ENCODE measurements around the gene ZNF500.
A peak's percentile ranks its signal among the peaks of the same experiment; 100 is the strongest.
"Not testable (repeated sequence)": the region's sequence is repeated elsewhere in the genome, so short reads cannot be mapped to it uniquely, and the experiment has no call there.

Gene ZNF500

GRCh38 chr16:4743226-4743878 is 23.6 kb downstream of the ZNF500 start:
- Histone ChIP-seq H3K4me3 (ENCODE audit: low read depth, low read length, poor library complexity, severe bottlenecking) (peak overlapping the region; percentile 35), H2AFZ (ENCODE audit: low read length) (no peak overlapping the region), H3K9ac (ENCODE audit: low read length) (peak overlapping the region; percentile 20; the same call in 1 of the 2 replicates), H3K27ac (ENCODE audit: low read depth, low read length, poor library complexity, severe bottlenecking) (no peak overlapping the region), H3K36me3 (ENCODE audit: insufficient read depth, low read length) (no peaks in the 10 kb centered on the region), H3K9me3 (ENCODE audit: low read length) (no peaks in the 10 kb centered on the region), H3K27me3 (ENCODE audit: insufficient read depth, low read length) (no peaks in the 10 kb centered on the region), H4K20me1 (ENCODE audit: insufficient read depth, low read length) (no peaks in the 10 kb centered on the region), H3K79me2 (ENCODE audit: insufficient read depth, low read length) (no peaks in the 10 kb centered on the region), H3K4me2 (ENCODE audit: low read length) (peak overlapping the region; percentile 53), H3K4me1 (ENCODE audit: insufficient read depth, low read length, severe bottlenecking) (peaks cover 17% of the 10 kb centered on the region), H3F3A (ENCODE audit: insufficient read depth, low read length) (no peaks in the 10 kb centered on the region), H3K9me2 (ENCODE audit: low read depth, low read length) (no peaks in the 10 kb centered on the region)
- no peak for TF ChIP-seq CTCF (IDR thresholded peaks at IDR 0.05; ENCODE audit: low read length)
- no peak for TF ChIP-seq EZH2 (IDR thresholded peaks at IDR 0.05; ENCODE audit: borderline replicate concordance, low read length)

DNA sequence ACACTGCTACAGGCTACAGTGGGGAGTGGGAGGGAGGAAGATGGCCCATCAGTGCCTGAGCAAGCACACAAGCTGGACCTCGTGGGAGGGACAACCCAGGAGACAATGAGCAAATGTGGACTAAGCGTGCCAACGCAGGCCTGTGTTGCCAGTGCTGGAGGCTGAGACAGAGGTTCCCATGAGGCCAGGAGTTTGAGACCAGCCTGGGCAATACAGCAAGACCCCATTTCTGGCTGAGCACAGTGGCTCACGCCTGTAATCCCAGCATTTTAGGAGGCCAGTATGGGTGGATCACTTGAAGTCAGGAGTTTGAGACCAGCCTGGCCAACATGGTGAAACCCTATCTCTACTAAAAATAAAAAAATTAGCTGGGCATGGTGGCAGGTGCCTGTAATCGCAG is 28.6 kb downstream of the ZNF500 start:
- not testable (repeated sequence) for H3K4me2 ChIP-seq (ENCODE audit: low read length); H3K27ac ChIP-seq (ENCODE audit: low read depth, low read length, poor library complexity, severe bottlenecking); H3K9ac ChIP-seq (ENCODE audit: low read length); H3K9me2 ChIP-seq (ENCODE audit: low read depth, low read length); H3F3A ChIP-seq (ENCODE audit: insufficient read depth, low read length); H3K4me3 ChIP-seq (ENCODE audit: low read depth, low read length, poor library complexity, severe bottlenecking); H2AFZ ChIP-seq (ENCODE audit: low read length); H3K79me2 ChIP-seq (ENCODE audit: insufficient read depth, low read length); H4K20me1 ChIP-seq (ENCODE audit: insufficient read depth, low read length); H3K27me3 ChIP-seq (ENCODE audit: insufficient read depth, low read length); H3K36me3 ChIP-seq (ENCODE audit: insufficient read depth, low read length); H3K9me3 ChIP-seq (ENCODE audit: low read length)
- peaks cover 18% of the 10 kb centered on the region for H3K4me1 ChIP-seq (ENCODE audit: insufficient read depth, low read length, severe bottlenecking)

GRCh38 chr16:4737545-4737944 is 29.4 kb downstream of the ZNF500 start:
- Histone ChIP-seq H3K9me3 (ENCODE audit: low read length) (no peaks in the 10 kb centered on the region), H3F3A (ENCODE audit: insufficient read depth, low read length) (no peaks in the 10 kb centered on the region), H3K4me1 (ENCODE audit: insufficient read depth, low read length, severe bottlenecking) (peaks cover 15% of the 10 kb centered on the region), H3K79me2 (ENCODE audit: insufficient read depth, low read length) (no peaks in the 10 kb centered on the region), H3K27ac (ENCODE audit: low read depth, low read length, poor library complexity, severe bottlenecking) (no peak overlapping the region), H3K36me3 (ENCODE audit: insufficient read depth, low read length) (no peaks in the 10 kb centered on the region), H3K4me2 (ENCODE audit: low read length) (no peak overlapping the region), H3K9ac (ENCODE audit: low read length) (no peak overlapping the region), H4K20me1 (ENCODE audit: insufficient read depth, low read length) (no peaks in the 10 kb centered on the region), H2AFZ (ENCODE audit: low read length) (no peak overlapping the region), H3K27me3 (ENCODE audit: insufficient read depth, low read length) (no peaks in the 10 kb centered on the region), H3K4me3 (ENCODE audit: low read depth, low read length, poor library complexity, severe bottlenecking) (no peak overlapping the region), H3K9me2 (ENCODE audit: low read depth, low read length) (no peaks in the 10 kb centered on the region)
- TF ChIP-seq CTCF (IDR thresholded peaks at IDR 0.05; ENCODE audit: low read length) (no peak), EZH2 (IDR thresholded peaks at IDR 0.05; ENCODE audit: borderline replicate concordance, low read length) (no peak)

DNA sequence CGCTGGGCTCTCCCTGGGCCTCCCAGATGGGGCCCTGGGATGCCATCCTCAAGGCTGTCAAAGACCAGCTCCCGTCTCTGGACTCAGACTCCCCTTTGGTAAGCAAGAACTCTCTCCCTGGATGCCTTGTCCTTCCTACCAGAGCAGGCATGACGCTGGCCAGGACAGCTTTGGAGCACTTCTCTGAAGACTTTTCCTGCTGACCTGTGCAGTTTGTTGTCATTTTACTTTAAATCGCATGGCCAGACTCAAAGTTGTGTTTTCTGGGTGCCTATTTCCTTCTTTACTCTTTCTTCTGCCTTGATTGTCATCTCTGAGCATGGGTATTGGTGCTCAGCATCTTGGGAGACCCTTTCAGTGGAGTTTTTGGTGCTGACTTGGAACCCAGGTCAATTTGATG is 30.4 kb downstream of the ZNF500 start:
- no peak overlapping the region for H2AFZ ChIP-seq (ENCODE audit: low read length)
- no peak overlapping the region for H3K9ac ChIP-seq (ENCODE audit: low read length)
- H3F3A ChIP-seq (ENCODE audit: insufficient read depth, low read length): no peaks in the 10 kb centered on the region
- no peaks in the 10 kb centered on the region for H3K27me3 ChIP-seq (ENCODE audit: insufficient read depth, low read length)
- no peak overlapping the region for H3K4me3 ChIP-seq (ENCODE audit: low read depth, low read length, poor library complexity, severe bottlenecking)
- no peaks in the 10 kb centered on the region for H3K9me3 ChIP-seq (ENCODE audit: low read length)
- no peaks in the 10 kb centered on the region for H3K9me2 ChIP-seq (ENCODE audit: low read depth, low read length)
- H4K20me1 ChIP-seq (ENCODE audit: insufficient read depth, low read length): no peaks in the 10 kb centered on the region
- H3K4me1 ChIP-seq (ENCODE audit: insufficient read depth, low read length, severe bottlenecking): peaks cover 15% of the 10 kb centered on the region
- H3K79me2 ChIP-seq (ENCODE audit: insufficient read depth, low read length): no peaks in the 10 kb centered on the region
- no peaks in the 10 kb centered on the region for H3K36me3 ChIP-seq (ENCODE audit: insufficient read depth, low read length)
- no peak overlapping the region for H3K27ac ChIP-seq (ENCODE audit: low read depth, low read length, poor library complexity, severe bottlenecking)
- H3K4me2 ChIP-seq (ENCODE audit: low read length): no peak overlapping the region
- TF ChIP-seq EZH2 (IDR thresholded peaks at IDR 0.05; ENCODE audit: borderline replicate concordance, low read length): no peak
- TF ChIP-seq CTCF (IDR thresholded peaks at IDR 0.05; ENCODE audit: low read length): no peak
